ENCODE data around the gene PPIP5K1.

GRCh38 chr15:43499635-43500034, 90.4 kb downstream of the PPIP5K1 start:
- TF ChIP-seq EZH2 (IDR thresholded peaks at IDR 0.05) (no peak), FOXP2 (optimal IDR thresholded peaks at IDR 0.05; ENCODE audit: control extremely low read depth, extremely low read length, insufficient read depth) (no peak), POLR2AphosphoS5 (IDR thresholded peaks at IDR 0.05; ENCODE audit: borderline replicate concordance, low read depth, low read length) (no peak)
